Parathyroid adenoma (tissue), 2 donors: ENCODE measurements around the gene LIN54.

Experiments
- H2AFZ ChIP-seq: fragments of 300-600 bp; sonication (generic); one replicate; pipeline ENCODE4 v1.7.0; 2017; ENCODE audit warnings: antibody characterized with exemption, mild to moderate bottlenecking
- H3K27ac ChIP-seq: fragments of 300-600 bp; sonication (generic); one replicate; pipeline ENCODE4 v1.7.0; 2017
- H3K27me3 ChIP-seq: fragments of 300-600 bp; sonication (generic); one replicate; pipeline ENCODE4 v1.7.0; 2017; ENCODE audit warnings: low read length; ENCODE audit not compliant: control insufficient read depth, insufficient read depth
- H3K36me3 ChIP-seq: fragments of 300-600 bp; sonication (generic); one replicate; pipeline ENCODE4 v1.7.0; 2017; ENCODE audit warnings: low read length; ENCODE audit not compliant: control insufficient read depth, insufficient read depth
- H3K4me1 ChIP-seq: fragments of 300-600 bp; sonication (generic); one replicate; pipeline ENCODE4 v1.7.0; 2017; ENCODE audit warnings: control low read depth
- H3K4me2 ChIP-seq: fragments of 300-600 bp; sonication (generic); one replicate; pipeline ENCODE4 v1.7.0; 2017; ENCODE audit warnings: low read length
- H3K4me3 ChIP-seq: fragments of 300-600 bp; sonication (generic); one replicate; pipeline ENCODE4 v1.7.0; 2017; ENCODE audit warnings: low read depth, low read length
- H3K79me2 ChIP-seq: fragments of 300-600 bp; sonication (generic); one replicate; pipeline ENCODE4 v1.7.0; 2017; ENCODE audit warnings: control low read depth
- H3K9ac ChIP-seq: fragments of 300-600 bp; sonication (generic); one replicate; pipeline ENCODE4 v1.7.0; 2017; ENCODE audit warnings: mild to moderate bottlenecking
- H3K9me3 ChIP-seq: fragments of 300-600 bp; sonication (generic); one replicate; pipeline ENCODE4 v1.7.0; 2017; ENCODE audit warnings: low read length; ENCODE audit not compliant: control insufficient read depth
- TF ChIP-seq, protein P1 (sequence below): fragments of 300-600 bp; sonication (generic); IDR thresholded peaks from one replicate; pipeline ENCODE4 v1.7.0; 2017; ENCODE audit warnings: antibody characterized with exemption, mild to moderate bottlenecking
- donor health status: primary hyperparathyroidism.

LIN54 gene

DNA sequence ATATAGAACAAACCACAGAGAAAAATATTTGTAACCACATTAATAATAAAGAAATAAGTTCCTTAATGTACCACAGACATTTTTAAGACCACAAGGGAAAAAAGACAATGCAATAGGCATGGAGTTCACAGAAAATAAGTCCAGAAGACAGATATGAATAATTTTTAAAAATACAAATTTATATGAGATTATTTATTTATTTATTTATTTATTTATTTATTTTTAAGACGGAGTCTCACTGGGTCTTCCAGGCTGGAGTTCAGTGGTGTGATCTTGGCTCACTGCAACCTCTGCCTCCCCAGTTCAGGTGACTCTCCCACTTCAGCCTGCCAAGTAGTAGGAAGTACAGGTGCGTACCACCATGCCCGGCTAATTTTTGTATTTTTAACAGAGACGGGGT is 56.4 kb downstream of the LIN54 start:
- Histone ChIP-seq H3K27ac (no peak overlapping the region), H3K79me2 (no peaks in the 10 kb centered on the region)

DNA sequence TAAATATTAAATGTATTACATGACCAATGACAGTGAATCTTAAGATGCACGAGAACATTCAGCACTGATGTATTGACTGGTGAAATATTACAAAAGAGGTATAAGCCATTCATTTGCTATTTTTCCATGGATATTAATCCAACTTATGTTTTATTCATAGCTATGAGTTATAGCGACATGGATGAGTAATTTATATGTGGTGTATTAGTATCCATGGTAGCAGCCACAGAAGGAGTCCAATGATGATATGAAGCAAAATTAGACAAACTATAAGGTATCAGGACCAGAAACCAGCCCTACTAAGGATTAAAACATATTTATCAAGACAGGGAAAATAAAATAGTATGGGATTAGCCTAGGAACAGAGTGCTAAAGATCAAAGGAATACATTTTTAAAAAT is 59.4 kb downstream of the LIN54 start:
- TF ChIP-seq, protein P1, sequence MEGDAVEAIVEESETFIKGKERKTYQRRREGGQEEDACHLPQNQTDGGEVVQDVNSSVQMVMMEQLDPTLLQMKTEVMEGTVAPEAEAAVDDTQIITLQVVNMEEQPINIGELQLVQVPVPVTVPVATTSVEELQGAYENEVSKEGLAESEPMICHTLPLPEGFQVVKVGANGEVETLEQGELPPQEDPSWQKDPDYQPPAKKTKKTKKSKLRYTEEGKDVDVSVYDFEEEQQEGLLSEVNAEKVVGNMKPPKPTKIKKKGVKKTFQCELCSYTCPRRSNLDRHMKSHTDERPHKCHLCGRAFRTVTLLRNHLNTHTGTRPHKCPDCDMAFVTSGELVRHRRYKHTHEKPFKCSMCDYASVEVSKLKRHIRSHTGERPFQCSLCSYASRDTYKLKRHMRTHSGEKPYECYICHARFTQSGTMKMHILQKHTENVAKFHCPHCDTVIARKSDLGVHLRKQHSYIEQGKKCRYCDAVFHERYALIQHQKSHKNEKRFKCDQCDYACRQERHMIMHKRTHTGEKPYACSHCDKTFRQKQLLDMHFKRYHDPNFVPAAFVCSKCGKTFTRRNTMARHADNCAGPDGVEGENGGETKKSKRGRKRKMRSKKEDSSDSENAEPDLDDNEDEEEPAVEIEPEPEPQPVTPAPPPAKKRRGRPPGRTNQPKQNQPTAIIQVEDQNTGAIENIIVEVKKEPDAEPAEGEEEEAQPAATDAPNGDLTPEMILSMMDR: no peak
- Histone ChIP-seq H3K27ac (no peak overlapping the region), H3K4me3 (no peak overlapping the region), H2AFZ (no peak overlapping the region), H3K36me3 (no peaks in the 10 kb centered on the region), H3K9me3 (no peaks in the 10 kb centered on the region), H3K9ac (no peak overlapping the region), H3K27me3 (no peaks in the 10 kb centered on the region), H3K79me2 (no peaks in the 10 kb centered on the region), H3K4me1 (no peaks in the 10 kb centered on the region), H3K4me2 (no peak overlapping the region)

More for the DNA sequence above, 56.4 kb downstream of the LIN54 start:
- no peaks in the 10 kb centered on the region for H3K9me3 ChIP-seq
- H3K9ac ChIP-seq: no peak overlapping the region
- no peak overlapping the region for H2AFZ ChIP-seq
- no peaks in the 10 kb centered on the region for H3K27me3 ChIP-seq
- H3K4me1 ChIP-seq: no peaks in the 10 kb centered on the region
- no peak overlapping the region for H3K4me2 ChIP-seq
- no peaks in the 10 kb centered on the region for H3K36me3 ChIP-seq
- TF ChIP-seq, protein P1: no peak
- no peak overlapping the region for H3K4me3 ChIP-seq

DNA sequence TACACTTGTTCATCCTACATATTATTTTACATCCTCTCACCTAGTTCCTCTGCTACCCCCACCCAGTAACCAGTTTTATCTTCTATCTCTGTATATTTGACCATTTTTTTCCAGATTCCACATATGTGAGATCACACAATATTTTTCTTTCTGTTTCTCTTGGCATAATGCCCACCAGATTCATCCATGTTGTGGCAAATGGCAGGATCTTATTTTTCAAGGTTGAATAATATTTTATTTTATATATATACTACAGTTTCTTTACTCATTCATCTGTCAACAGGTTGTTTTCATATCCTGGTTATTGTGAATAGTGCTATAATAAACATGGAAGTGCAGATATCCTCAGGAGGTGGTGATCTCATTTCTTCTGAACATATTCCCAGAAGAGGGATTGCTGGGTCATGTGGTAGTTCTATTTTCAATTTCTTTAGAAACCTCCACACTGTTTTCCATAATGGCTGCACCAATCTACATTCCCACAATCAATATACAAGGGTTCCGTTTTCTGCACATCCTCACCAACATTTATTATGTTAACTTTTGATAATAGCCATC is 61.9 kb downstream of the LIN54 start:
- no peaks in the 10 kb centered on the region for H3K9me3 ChIP-seq
- no peaks in the 10 kb centered on the region for H3K4me1 ChIP-seq
- TF ChIP-seq, protein P1: no peak
- no peak overlapping the region for H3K4me2 ChIP-seq
- H3K4me3 ChIP-seq: no peak overlapping the region
- no peak overlapping the region for H2AFZ ChIP-seq
- no peak overlapping the region for H3K9ac ChIP-seq
- no peak overlapping the region for H3K27ac ChIP-seq
- no peaks in the 10 kb centered on the region for H3K27me3 ChIP-seq
- H3K79me2 ChIP-seq: no peaks in the 10 kb centered on the region
- no peaks in the 10 kb centered on the region for H3K36me3 ChIP-seq

DNA sequence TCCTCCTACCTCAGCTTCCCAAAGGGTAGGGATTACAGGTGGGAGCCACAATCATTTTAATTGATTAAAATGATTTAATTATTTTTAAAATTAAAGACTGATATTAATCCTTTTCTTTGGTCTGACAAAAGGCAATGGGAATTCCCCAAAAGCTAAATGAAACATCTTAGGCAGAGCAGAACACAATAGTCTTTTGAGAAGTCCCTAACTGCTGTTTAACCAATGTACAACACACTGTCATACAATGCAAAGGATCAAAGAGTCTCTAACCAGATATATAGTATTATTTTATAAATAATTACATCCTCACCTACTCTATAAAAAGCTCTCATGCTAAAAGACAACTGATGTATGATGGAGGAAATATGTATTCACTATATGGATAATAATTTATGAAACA is 63.1 kb downstream of the LIN54 start:
- H3K36me3 ChIP-seq: no peaks in the 10 kb centered on the region
- H3K9me3 ChIP-seq: no peaks in the 10 kb centered on the region
- TF ChIP-seq, protein P1: no peak

DNA sequence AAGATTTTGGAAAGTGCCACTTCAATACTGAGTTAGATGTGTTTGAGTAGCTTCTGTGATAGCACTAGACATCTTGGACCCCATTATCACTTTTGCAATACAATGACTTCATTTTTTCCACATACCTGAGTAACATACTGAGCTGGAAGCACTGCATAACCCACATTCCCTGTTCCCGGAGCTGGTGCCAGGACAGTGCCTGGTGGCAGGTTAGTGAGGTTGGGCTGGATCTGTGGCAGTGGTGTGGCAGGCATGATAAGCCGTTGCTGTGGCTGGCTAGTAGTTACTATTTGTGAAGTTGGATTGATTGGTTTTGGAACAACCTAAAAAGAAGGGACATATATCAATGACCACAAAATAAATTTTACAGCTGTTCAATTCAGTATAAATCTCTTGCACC is 71.2 kb downstream of the LIN54 start:
- no peaks in the 10 kb centered on the region for H3K79me2 ChIP-seq
- no peak overlapping the region for H2AFZ ChIP-seq
- no peaks in the 10 kb centered on the region for H3K9me3 ChIP-seq
- H3K27me3 ChIP-seq: no peaks in the 10 kb centered on the region
- H3K4me3 ChIP-seq: no peak overlapping the region
- no peak overlapping the region for H3K27ac ChIP-seq
- H3K36me3 ChIP-seq: no peaks in the 10 kb centered on the region
- H3K9ac ChIP-seq: no peak overlapping the region
- no peak overlapping the region for H3K4me2 ChIP-seq
- TF ChIP-seq, protein P1: no peak
- no peaks in the 10 kb centered on the region for H3K4me1 ChIP-seq

More for the DNA sequence above, 63.1 kb downstream of the LIN54 start:
- Histone ChIP-seq H3K4me3 (no peak overlapping the region), H2AFZ (no peak overlapping the region), H3K79me2 (no peaks in the 10 kb centered on the region), H3K27me3 (no peaks in the 10 kb centered on the region), H3K4me1 (no peaks in the 10 kb centered on the region), H3K9ac (no peak overlapping the region), H3K4me2 (no peak overlapping the region), H3K27ac (no peak overlapping the region)
